K562 (cell line): ENCODE results near the gene NAA80. TPM values are rescaled to one million over a fixed set of nuclear protein-coding genes. Genes with fewer than 3 reads are reported as not detected.

ENCODE experiments used
- MECOM ChIP-seq: fragments of 250-450 bp; sonication (Bioruptor Pico); IDR thresholded peaks from 2 replicates; pipeline ENCODE4 v1.8.0; 2022; ENCODE audit warnings: inconsistent platforms
- POLR3G ChIP-seq: IDR thresholded peaks from 2 replicates; pipeline ENCODE4 v1.6.1; 2011; ENCODE audit not compliant: insufficient read length, insufficient replicate concordance; ENCODE audit errors: extremely low read depth
- TAF7 ChIP-seq: fragments of 450-650 bp; IDR thresholded peaks from 2 replicates; pipeline ENCODE4 v1.6.1; 2016; ENCODE audit warnings: missing genetic modification characterization, missing compliant biosample characterization
- ZNF764 ChIP-seq: fragments of 250-450 bp; sonication (Bioruptor Pico); IDR thresholded peaks from 2 replicates; pipeline ENCODE4 v1.4.0; 2020; ENCODE audit warnings: low read depth, mild to moderate bottlenecking, moderate library complexity
- ZNF77 ChIP-seq: fragments of 250-450 bp; sonication (Bioruptor Pico); IDR thresholded peaks from 2 replicates; pipeline ENCODE4 v1.5.0; 2020
- ZZZ3 ChIP-seq: fragments of 450-650 bp; IDR thresholded peaks from 2 replicates; pipeline ENCODE4 v1.6.1; 2016; ENCODE audit warnings: antibody characterized with exemption, mild to moderate bottlenecking, moderate library complexity
- polyA plus RNA-seq, 8 experiments: library from polyadenylated mRNA; depleted of rRNA in 4 of 8; stranded (reverse) in 5 of 8; unstranded in 3 of 8; fragments of >200 nt; fragmentation: Nextera tagmentation in 2 of 8; fragmentation: Illumina TruSeq in 1 of 8; extraction: Ambion mirVana in 2 of 8; extraction: Trizol in 1 of 8; gene quantifications; 2 replicates each; pipeline versions ENCODE4 v1.2.1 to v1.2.3, GENCODE V29; 2011 to 2014; ENCODE audit warnings: inconsistent platforms in 1 of 8, missing spikeins in 1 of 8
- total RNA-seq, 7 experiments: library from RNA; depleted of rRNA in 6 of 7; stranded (reverse); fragments of >200 nt in 6 of 7; fragmentation: Illumina TruSeq in 2 of 7; extraction: Trizol in 2 of 7; gene quantifications; 2 replicates each; pipeline versions ENCODE4 v1.2.1 to v1.2.3, GENCODE V29; 2011 to 2021; ENCODE audit warnings: low replicate concordance in 1 of 7
- TF ChIP-seq, protein P1 (sequence below): fragments of 250-450 bp; sonication (Bioruptor Pico); IDR thresholded peaks from 2 replicates; pipeline ENCODE4 v1.4.0; 2020; ENCODE audit warnings: mild to moderate bottlenecking, moderate library complexity
- TF ChIP-seq, protein P2 (sequence below): fragments of 450-650 bp; IDR thresholded peaks from 2 replicates; pipeline ENCODE4 v1.6.1; 2016; ENCODE audit warnings: low read depth, mild to moderate bottlenecking, moderate library complexity

The NAA80 gene
- total and polyA plus RNA-seq, 9 of the 15 experiments (the other 6 are each of a cell fraction or from before 2014, with no cell fraction given), result 0.82 to 24.0 (median 8.6) TPM

DNA sequence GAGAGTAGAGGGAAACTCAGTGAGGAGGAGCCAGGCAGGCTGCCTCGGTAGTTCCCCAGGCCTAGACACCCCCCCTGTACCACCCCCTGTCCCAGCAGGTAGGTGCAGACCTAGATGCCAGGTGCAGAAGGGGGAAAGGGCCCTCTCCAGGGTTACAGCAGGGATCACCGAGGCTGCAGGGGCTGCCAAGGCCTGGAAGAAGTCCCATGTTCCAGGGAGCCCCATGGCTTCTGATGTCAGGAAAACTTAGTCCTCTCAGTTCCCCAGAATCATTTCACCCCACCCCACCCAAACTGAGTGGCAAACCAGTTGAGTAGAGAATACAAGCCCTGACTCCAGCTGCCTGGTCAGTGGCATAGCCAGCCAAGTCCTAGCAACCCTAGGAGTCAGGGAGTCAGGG lies 37.7 kb downstream of the NAA80 start (continued):
- TF ChIP-seq ZNF77 (CRISPR knock-in tag) (no peak), MECOM (CRISPR knock-in tag) (no peak), ZZZ3 (no peak), POLR3G (no peak), ZNF764 (no peak), TAF7 (tag) (no peak)
- TF ChIP-seq, protein P1, sequence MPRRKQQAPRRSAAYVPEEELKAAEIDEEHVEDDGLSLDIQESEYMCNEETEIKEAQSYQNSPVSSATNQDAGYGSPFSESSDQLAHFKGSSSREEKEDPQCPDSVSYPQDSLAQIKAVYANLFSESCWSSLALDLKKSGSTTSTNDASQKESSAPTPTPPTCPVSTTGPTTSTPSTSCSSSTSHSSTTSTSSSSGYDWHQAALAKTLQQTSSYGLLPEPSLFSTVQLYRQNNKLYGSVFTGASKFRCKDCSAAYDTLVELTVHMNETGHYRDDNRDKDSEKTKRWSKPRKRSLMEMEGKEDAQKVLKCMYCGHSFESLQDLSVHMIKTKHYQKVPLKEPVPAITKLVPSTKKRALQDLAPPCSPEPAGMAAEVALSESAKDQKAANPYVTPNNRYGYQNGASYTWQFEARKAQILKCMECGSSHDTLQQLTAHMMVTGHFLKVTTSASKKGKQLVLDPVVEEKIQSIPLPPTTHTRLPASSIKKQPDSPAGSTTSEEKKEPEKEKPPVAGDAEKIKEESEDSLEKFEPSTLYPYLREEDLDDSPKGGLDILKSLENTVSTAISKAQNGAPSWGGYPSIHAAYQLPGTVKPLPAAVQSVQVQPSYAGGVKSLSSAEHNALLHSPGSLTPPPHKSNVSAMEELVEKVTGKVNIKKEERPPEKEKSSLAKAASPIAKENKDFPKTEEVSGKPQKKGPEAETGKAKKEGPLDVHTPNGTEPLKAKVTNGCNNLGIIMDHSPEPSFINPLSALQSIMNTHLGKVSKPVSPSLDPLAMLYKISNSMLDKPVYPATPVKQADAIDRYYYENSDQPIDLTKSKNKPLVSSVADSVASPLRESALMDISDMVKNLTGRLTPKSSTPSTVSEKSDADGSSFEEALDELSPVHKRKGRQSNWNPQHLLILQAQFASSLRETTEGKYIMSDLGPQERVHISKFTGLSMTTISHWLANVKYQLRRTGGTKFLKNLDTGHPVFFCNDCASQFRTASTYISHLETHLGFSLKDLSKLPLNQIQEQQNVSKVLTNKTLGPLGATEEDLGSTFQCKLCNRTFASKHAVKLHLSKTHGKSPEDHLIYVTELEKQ (CRISPR knock-in tag), result no peak
- TF ChIP-seq, protein P2, sequence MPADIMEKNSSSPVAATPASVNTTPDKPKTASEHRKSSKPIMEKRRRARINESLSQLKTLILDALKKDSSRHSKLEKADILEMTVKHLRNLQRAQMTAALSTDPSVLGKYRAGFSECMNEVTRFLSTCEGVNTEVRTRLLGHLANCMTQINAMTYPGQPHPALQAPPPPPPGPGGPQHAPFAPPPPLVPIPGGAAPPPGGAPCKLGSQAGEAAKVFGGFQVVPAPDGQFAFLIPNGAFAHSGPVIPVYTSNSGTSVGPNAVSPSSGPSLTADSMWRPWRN, result no peak
